Skeletal muscle tissue (tissue), 4 donors: ENCODE data around the gene RAP1GDS1. TPM values are rescaled to one million over a fixed set of nuclear protein-coding genes. Genes with fewer than 3 reads are reported as not detected.
"Not testable (repeated sequence)": the region's sequence is repeated elsewhere in the genome, so short reads cannot be mapped to it uniquely, and the experiment has no call there.

Source experiments
- H3K27ac ChIP-seq: one replicate; pipeline ENCODE4 v1.7.0; 2013; ENCODE audit warnings: mild to moderate bottlenecking, low read depth, low read length, inconsistent platforms
- H3K27me3 ChIP-seq, 3 donors: one replicate each; pipeline ENCODE4 v1.7.0; 2013; ENCODE audit warnings: low read length in 3 of 3; ENCODE audit not compliant: control insufficient read depth in 3 of 3, insufficient read depth in 3 of 3
- H3K36me3 ChIP-seq, 3 donors: one replicate each; pipeline ENCODE4 v1.7.0; 2013; ENCODE audit warnings: low read length in 3 of 3; ENCODE audit not compliant: control insufficient read depth in 3 of 3, insufficient read depth in 3 of 3
- H3K4me1 ChIP-seq, 3 donors: one replicate each; pipeline ENCODE4 v1.7.0; 2013; ENCODE audit warnings: low read length in 3 of 3, mild to moderate bottlenecking in 3 of 3; ENCODE audit not compliant: control insufficient read depth in 3 of 3, insufficient read depth in 3 of 3
- H3K4me3 ChIP-seq, 3 donors: one replicate each; pipeline ENCODE4 v1.7.0; 2013; ENCODE audit warnings: low read length in 3 of 3
- H3K9ac ChIP-seq, 3 donors: one replicate each; pipeline ENCODE4 v1.7.0; 2013; ENCODE audit warnings: low read length in 3 of 3, mild to moderate bottlenecking in 3 of 3, moderate library complexity in 2 of 3, low read depth in 1 of 3
- H3K9me3 ChIP-seq, 3 donors: one replicate each; pipeline ENCODE4 v1.7.0; 2013; ENCODE audit warnings: low read length in 3 of 3; ENCODE audit not compliant: control insufficient read depth in 3 of 3
- total RNA-seq: library from RNA; depleted of rRNA; stranded (reverse); fragments of >200 nt; gene quantifications from one replicate; pipeline ENCODE4 v1.2.3, GENCODE V29; 2014
- donor health status: Osteomylitis.

Gene RAP1GDS1
- total RNA-seq, 1 donor from 2014 or later, result 27.7 TPM

DNA sequence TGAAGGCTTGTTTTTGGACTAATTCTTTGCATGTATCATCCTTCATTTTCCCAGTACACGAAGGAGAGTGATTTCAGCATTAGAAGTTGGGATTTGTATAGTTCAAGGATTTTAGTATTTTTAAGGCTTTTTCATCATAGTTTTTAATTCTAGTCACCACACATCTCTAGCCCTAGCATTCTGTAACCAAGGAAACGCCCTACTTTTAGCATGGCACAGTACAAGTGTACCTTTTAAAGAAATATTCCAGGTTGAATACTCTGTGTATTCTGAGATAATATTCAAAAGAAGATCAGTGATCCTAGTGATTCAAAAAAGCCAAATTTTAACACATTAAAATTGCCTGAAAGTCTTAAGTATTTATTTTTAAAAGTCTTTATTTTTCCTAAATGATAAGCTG lies 150.5 kb downstream of the RAP1GDS1 start:
- H3K9ac ChIP-seq, result no peak overlapping the region
- peaks cover 0 to 9% (median 2%) of the 10 kb centered on the region in 3 donors for H3K36me3 ChIP-seq
- H3K9me3 ChIP-seq, result no peaks in the 10 kb centered on the region
- no peak overlapping the region for H3K4me3 ChIP-seq
- no peak overlapping the region for H3K27ac ChIP-seq
- H3K4me1 ChIP-seq, result no peaks in the 10 kb centered on the region
- no peaks in the 10 kb centered on the region for H3K27me3 ChIP-seq

DNA sequence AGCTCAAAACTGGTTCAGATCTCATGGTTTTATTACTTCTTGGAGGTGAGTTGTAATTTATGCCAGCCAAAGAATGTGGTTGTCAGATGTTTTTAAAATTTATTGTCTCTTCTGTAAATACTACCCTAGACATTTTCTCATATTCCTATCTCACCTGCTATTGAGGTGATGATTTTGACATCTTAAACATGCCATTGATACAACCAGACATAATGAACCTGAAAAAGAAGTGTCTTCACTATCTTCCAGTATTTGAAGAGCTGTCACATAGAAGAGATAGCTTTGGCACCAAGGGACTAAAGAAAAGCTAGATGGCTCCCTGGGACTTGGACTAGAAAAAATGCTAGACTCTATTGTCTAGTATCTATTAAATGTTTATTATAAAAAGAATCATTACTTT lies 155.7 kb downstream of the RAP1GDS1 start:
- H3K36me3 ChIP-seq, result peaks cover 0 to 19% (median 13%) of the 10 kb centered on the region in 3 donors

DNA sequence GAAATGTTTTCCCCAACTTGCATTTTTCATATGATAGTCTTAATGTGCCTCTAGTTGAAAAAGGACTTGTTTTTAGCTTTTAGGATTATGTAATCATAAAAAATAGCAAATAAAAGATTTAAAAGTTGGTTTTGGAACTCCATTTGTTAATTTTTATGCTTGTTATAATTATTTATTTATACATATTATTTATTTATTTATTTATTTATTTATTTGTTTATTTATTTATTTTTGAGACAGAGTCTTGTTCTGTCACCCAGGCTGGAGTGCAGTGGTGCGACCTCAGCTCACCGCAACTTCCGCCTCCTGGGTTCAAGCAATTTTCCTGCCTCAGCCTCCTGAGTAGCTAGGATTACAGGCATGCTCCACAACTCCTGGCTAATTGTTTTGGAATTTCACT lies 159.0 kb downstream of the RAP1GDS1 start:
- not testable (repeated sequence) for H3K4me1 ChIP-seq, H3K9ac ChIP-seq, H3K4me3 ChIP-seq, H3K9me3 ChIP-seq, H3K27ac ChIP-seq, H3K27me3 ChIP-seq
- H3K36me3 ChIP-seq, result peaks cover 0 to 22% (median 17%) of the 10 kb centered on the region in 3 donors

More for the DNA sequence above, 155.7 kb downstream of the RAP1GDS1 start:
- Histone ChIP-seq H3K9ac (no peak overlapping the region), H3K4me3 (no peak overlapping the region), H3K27me3 (no peaks in the 10 kb centered on the region), H3K27ac (no peak overlapping the region), H3K4me1 (no peaks in the 10 kb centered on the region), H3K9me3 (no peaks in the 10 kb centered on the region)

DNA sequence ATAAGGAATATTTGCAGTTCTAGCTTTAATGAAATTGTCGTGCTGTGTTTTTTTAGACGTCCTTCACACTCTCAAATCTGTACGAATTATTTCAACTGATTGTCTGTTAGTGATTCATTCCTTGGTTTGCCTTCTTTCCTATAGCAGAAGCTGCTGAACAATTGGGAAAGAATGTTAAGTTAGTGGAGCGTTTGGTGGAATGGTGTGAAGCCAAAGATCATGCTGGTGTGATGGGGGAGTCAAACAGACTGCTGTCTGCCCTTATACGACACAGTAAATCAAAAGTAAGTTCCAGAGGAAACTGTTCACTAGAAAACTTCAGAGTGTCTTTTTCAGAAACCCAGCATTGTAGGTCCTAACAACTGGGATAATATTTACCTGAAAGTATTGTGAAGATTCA lies 159.9 kb downstream of the RAP1GDS1 start:
- Histone ChIP-seq H3K36me3 (peaks cover 0 to 22% (median 17%) of the 10 kb centered on the region in 3 donors), H3K4me3 (no peak overlapping the region), H3K27me3 (no peaks in the 10 kb centered on the region), H3K9ac (no peak overlapping the region), H3K9me3 (no peaks in the 10 kb centered on the region), H3K4me1 (no peaks in the 10 kb centered on the region), H3K27ac (no peak overlapping the region)

DNA sequence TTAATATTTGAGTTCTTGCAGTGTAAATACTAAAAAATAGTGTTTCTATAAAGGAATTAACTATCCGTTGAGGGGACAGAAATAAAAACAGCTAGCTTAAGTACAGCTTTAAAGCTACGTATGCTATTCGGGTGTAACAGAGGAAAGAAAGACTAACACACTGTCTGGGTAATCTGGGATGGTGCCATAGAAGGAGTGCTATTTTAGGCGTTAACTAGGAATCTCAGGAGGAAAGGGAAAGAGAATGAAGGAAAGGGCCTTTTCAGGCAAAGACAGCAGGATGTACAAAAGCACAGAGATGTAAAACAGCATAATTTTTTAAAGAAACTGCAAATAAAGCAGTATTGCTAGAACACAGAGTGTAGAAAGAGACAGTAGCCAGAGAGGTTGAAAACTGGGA lies 161.8 kb downstream of the RAP1GDS1 start:
- H3K4me1 ChIP-seq, result no peaks in the 10 kb centered on the region
- no peaks in the 10 kb centered on the region for H3K9me3 ChIP-seq
- H3K36me3 ChIP-seq, result peaks cover 0 to 17% (median 17%) of the 10 kb centered on the region in 3 donors
- no peaks in the 10 kb centered on the region for H3K27me3 ChIP-seq
- no peak overlapping the region for H3K27ac ChIP-seq
- no peak overlapping the region for H3K4me3 ChIP-seq
- no peak overlapping the region for H3K9ac ChIP-seq

DNA sequence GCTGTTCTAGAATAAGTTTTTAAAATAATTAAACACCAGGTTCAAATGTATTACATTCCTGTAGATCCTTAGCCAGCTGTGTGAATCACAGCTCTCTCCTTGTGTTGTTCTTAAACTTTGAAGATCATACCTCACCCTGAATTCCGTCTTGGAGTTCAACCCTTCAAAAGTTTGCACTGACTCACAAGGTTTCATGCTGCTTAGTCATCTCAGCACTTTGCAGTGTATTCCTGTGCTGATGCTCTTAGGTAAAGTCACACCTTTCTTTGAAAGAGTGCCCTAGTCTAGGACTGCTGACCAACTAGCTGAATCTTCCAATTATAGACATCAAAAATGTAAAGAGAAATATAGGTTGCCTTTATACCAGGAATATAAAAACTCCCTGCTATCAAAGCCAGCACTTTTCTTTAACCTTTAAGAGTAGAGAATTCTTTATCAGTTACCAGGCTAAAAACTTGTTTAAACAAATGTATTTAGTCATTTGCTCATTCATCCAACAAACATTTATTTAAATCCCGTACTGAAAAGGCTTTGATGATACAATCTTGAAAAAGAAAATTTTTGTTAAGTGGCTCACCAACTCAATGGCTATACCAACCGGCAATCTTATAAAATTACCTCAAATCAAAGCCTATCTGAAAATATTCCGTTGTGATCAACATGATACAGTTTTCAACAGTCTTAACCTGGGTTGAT lies 169.7 kb downstream of the RAP1GDS1 start:
- Histone ChIP-seq H3K9me3 (no peaks in the 10 kb centered on the region), H3K4me1 (no peaks in the 10 kb centered on the region), H3K4me3 (no peak overlapping the region), H3K36me3 (peaks cover 3 to 11% (median 9%) of the 10 kb centered on the region in 3 donors), H3K27me3 (no peaks in the 10 kb centered on the region), H3K9ac (no peak overlapping the region), H3K27ac (no peak overlapping the region)

DNA sequence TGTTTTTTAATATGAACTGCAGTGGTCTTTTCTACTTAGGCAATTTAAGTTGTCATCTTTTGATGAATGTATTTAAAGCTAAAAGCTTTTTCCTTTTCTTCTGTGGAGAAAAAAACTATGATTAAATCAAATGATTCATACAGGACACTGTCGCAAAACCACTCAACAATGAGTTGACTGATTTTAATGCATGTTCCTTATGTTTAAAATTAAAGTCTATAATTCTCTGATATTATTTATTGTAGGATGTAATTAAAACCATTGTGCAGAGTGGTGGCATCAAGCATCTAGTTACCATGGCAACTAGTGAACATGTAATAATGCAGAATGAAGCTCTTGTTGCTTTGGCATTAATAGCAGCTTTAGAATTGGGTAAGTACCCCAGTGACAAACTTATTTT lies 172.5 kb downstream of the RAP1GDS1 start:
- no peaks in the 10 kb centered on the region for H3K9me3 ChIP-seq
- H3K4me1 ChIP-seq, result no peaks in the 10 kb centered on the region
- no peaks in the 10 kb centered on the region for H3K27me3 ChIP-seq
- no peak overlapping the region for H3K27ac ChIP-seq
- H3K9ac ChIP-seq, result no peak overlapping the region
- peaks cover 3 to 13% (median 11%) of the 10 kb centered on the region in 3 donors for H3K36me3 ChIP-seq
- H3K4me3 ChIP-seq, result no peak overlapping the region

DNA sequence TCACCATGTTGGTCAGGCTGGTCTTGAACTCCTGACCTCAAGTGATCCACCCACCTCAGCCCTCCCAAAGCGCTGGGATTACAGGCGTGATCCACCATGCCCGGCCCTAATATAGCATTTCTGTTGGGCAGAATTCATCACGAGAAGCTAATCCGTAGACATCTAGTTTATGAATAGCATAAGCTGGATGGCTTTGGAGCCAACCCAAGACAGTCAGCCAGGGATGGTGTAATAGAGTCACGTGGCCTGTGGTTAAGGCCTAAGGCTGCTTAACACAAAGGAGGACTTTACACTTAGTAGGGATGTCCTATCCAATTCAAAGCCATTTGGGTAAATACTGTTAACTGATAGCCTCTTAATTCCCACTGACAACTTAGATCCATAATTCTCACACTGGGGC lies 173.6 kb downstream of the RAP1GDS1 start:
- peaks cover 3 to 13% (median 12%) of the 10 kb centered on the region in 3 donors for H3K36me3 ChIP-seq
- no peaks in the 10 kb centered on the region for H3K4me1 ChIP-seq
- no peaks in the 10 kb centered on the region for H3K9me3 ChIP-seq
- no peak overlapping the region for H3K27ac ChIP-seq
- H3K9ac ChIP-seq, result no peak overlapping the region
- no peaks in the 10 kb centered on the region for H3K27me3 ChIP-seq
- no peak overlapping the region for H3K4me3 ChIP-seq

DNA sequence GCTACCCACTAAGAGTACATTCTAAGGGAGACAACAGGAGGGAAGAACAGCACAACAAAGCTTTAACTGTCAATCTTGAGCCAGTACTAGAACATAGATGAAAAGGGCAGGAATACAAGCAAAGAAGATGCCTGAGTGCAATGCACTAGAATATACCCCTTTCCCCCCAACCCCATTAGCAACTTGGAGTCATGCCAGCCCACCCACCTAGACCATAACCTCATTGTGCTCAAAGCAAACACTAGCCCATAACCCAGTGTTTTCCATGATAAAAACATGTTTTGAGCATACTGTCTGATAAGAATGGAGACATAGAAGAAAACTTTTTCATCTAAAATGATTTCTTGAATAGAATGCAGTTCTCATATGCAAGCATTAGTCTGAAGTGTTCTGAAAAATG lies 183.2 kb downstream of the RAP1GDS1 start:
- H3K36me3 ChIP-seq, result peaks cover 6 to 12% (median 7%) of the 10 kb centered on the region in 3 donors
- no peak overlapping the region for H3K27ac ChIP-seq
- no peaks in the 10 kb centered on the region for H3K4me1 ChIP-seq
- H3K27me3 ChIP-seq, result no peaks in the 10 kb centered on the region
- no peaks in the 10 kb centered on the region for H3K9me3 ChIP-seq
- no peak overlapping the region for H3K4me3 ChIP-seq
- no peak overlapping the region for H3K9ac ChIP-seq

DNA sequence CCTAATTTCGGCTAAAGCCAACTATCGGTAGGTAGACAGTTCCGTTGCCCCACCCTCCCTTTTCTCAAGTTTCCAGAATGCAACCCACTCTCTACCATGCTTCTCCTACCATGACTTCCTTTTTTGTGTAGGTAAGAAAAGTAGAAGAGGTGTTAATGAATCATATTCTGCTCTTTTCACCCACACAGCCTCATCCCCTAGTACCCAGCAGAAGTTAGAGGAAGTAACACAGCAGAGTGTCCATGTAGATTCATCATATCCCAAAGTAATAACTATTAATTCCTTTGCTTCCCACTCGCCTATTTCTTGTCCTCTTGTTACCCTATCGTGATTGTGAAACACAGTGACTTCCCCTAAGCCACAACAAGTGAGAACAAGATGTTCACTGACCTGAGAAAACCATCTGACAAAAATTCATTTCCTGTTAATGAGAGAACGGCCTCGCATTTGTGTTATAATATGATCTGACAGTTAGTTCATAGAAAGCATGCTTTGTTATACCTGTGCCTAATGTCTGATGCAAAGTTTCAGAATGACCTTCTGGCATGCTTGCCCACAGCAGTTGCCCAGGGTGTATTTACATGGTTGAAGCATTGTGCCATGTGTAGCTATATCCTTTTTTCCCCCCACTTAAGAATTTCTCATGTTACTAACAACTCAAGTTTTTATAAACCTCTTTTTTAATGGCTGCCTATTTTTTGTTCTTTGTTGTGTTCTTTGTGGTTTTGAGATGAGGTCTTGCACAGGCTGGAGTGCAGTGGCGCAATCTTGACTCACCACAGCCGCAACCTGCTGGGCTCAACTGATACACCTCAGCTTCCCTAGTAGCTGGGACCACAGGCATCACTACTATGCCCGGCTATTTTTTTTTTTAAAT lies 185.6 kb downstream of the RAP1GDS1 start:
- H3K4me1 ChIP-seq, result no peaks in the 10 kb centered on the region
- no peak overlapping the region for H3K9ac ChIP-seq
- H3K27ac ChIP-seq, result no peak overlapping the region
- H3K9me3 ChIP-seq, result no peaks in the 10 kb centered on the region
- peaks cover 6 to 7% (median 6%) of the 10 kb centered on the region in 3 donors for H3K36me3 ChIP-seq
- no peak overlapping the region for H3K4me3 ChIP-seq
- H3K27me3 ChIP-seq, result no peaks in the 10 kb centered on the region
